GM12878 (cell line): Measurements from ENCODE around the gene NECAB2. TPM values are rescaled to one million over a fixed set of nuclear protein-coding genes. Genes with fewer than 3 reads are reported as not detected.

Source experiments
- ATAC-seq: fragments of 200-7000 bp; cut with Tn5 transposase; 3 replicates; pipeline ENCODE4 v1.9.1; 2020; ENCODE audit warnings: mild to moderate bottlenecking, moderate library complexity
- BruUV-seq: library from RNA; stranded (reverse); fragments of 400-500 nt; replicated peaks from 2 replicates; lab custom pipeline; 2021; lab: Mats Ljungman, UMichigan
- CTCF ChIA-PET: fragments of 300-600 bp; sonication (Branson Sonifier 250); formaldehyde crosslinking; extraction: SDS; loops from one replicate; lab custom pipeline; 2021; ENCODE audit warnings: inconsistent platforms; lab: Yijun Ruan, JAX
- POLR2A ChIA-PET: fragments of 350-600 bp; formaldehyde crosslinking; extraction: SDS; loops from one replicate; lab custom pipeline; 2021; ENCODE audit warnings: inconsistent platforms; lab: Charles Lee
- RAD21 ChIA-PET: fragments of 300-600 bp; sonication (Branson Sonifier 250); formaldehyde crosslinking; loops from one replicate; lab custom pipeline; 2023; ENCODE audit warnings: antibody characterized with exemption; ENCODE audit not compliant: unreplicated experiment; lab: Charles Lee
- SMC1A ChIA-PET: fragments of 300-600 bp; sonication (Branson Sonifier 250); formaldehyde crosslinking; loops from one replicate; lab custom pipeline; 2023; ENCODE audit not compliant: unreplicated experiment, uncharacterized antibody; lab: Charles Lee
- DNase-seq: peaks from one replicate; pipeline ENCODE4 v3.0.0-alpha.2; 2011; ENCODE audit warnings: low read depth, low spot score
- FAIRE-seq: peaks from 3 replicates; lab custom pipeline; 2011; peaks lifted over from hg19 to GRCh38; lab: Jason Lieb, UNC
- H2AFZ ChIP-seq: 2 replicates; pipeline ENCODE4 v1.6.0; 2011; ENCODE audit warnings: low read depth, low read length, control low read depth; ENCODE audit not compliant: control insufficient read depth
- H3K27ac ChIP-seq: 2 replicates; pipeline ENCODE4 v1.5.1; 2011; ENCODE audit warnings: control low read depth; ENCODE audit not compliant: control insufficient read depth, insufficient read depth
- H3K27me3 ChIP-seq, 2 experiments: replicated peaks in 1 of 2; 2 replicates each; pipeline versions ENCODE4 v1.6.0 to v1.6.1; 2011; ENCODE audit warnings: low read length in 1 of 2; ENCODE audit not compliant: control insufficient read depth in 2 of 2, insufficient read depth in 2 of 2
- H3K36me3 ChIP-seq, 2 experiments: 2 replicates each; pipeline ENCODE4 v1.5.1; 2011; ENCODE audit warnings: low read length in 1 of 2; ENCODE audit not compliant: control insufficient read depth in 2 of 2, insufficient read depth in 2 of 2
- H3K4me1 ChIP-seq: 2 replicates; pipeline ENCODE4 v1.6.1; 2011; ENCODE audit warnings: mild to moderate bottlenecking, low read length, moderate library complexity, mixed read lengths; ENCODE audit not compliant: control insufficient read depth, insufficient read depth
- H3K4me2 ChIP-seq: 2 replicates; pipeline ENCODE4 v1.6.0; 2011; ENCODE audit warnings: control low read depth; ENCODE audit not compliant: control insufficient read depth, insufficient read depth
- H3K4me3 ChIP-seq: fragments of 200-600 bp; sonication (generic); 2 replicates; pipeline ENCODE4 v1.5.1; 2016
- H3K79me2 ChIP-seq: 2 replicates; pipeline ENCODE4 v1.6.0; 2011; ENCODE audit warnings: low read length; ENCODE audit not compliant: control insufficient read depth, insufficient read depth
- H3K9ac ChIP-seq: 2 replicates; pipeline ENCODE4 v1.8.0; 2011; ENCODE audit warnings: low read length, control low read depth, mixed read lengths; ENCODE audit not compliant: control insufficient read depth, insufficient read depth
- H3K9me3 ChIP-seq: replicated peaks from 3 replicates; pipeline ENCODE4 v1.5.1; 2011; ENCODE audit warnings: mild to moderate bottlenecking, low read length; ENCODE audit not compliant: control insufficient read depth, insufficient read depth
- H4K20me1 ChIP-seq: 2 replicates; pipeline ENCODE4 v1.6.0; 2011; ENCODE audit not compliant: control insufficient read depth, insufficient read depth
- DPF2 ChIP-seq: fragments of 450-650 bp; IDR thresholded peaks from 2 replicates; pipeline ENCODE4 v1.6.1; 2017; ENCODE audit warnings: mild to moderate bottlenecking
- ESRRA ChIP-seq: IDR thresholded peaks from 2 replicates; pipeline ENCODE4 v1.6.1; 2012; ENCODE audit warnings: mild to moderate bottlenecking, low read length, improper control_type of control experiment
- ETV6 ChIP-seq, 2 experiments: fragments of 450-650 bp in 1 of 2; IDR thresholded peaks in 1 of 2; conservative IDR thresholded peaks in 1 of 2; 2 replicates each; pipeline ENCODE4 v1.6.1; 2014; ENCODE audit warnings: antibody characterized with exemption in 1 of 2, borderline replicate concordance in 1 of 2, low read depth in 1 of 2, mild to moderate bottlenecking in 1 of 2, moderate library complexity in 1 of 2
- KAT2A ChIP-seq: conservative IDR thresholded peaks from 2 replicates; pipeline ENCODE4 v1.6.1; 2011; ENCODE audit warnings: low read depth, low read length; ENCODE audit not compliant: control insufficient read depth
- ZBTB4 ChIP-seq: fragments of 450-650 bp; formaldehyde crosslinking; IDR thresholded peaks from 2 replicates; pipeline ENCODE4 v1.4.0; 2022; ENCODE audit warnings: mild to moderate bottlenecking, moderate library complexity
- WGBS: methylation state at CpG from one replicate; pipeline ENCODE4 v1.1.6; 2016; ENCODE audit warnings: low lambda C conversion rate; ENCODE audit not compliant: insufficient replicate concordance, insufficient coverage; ENCODE audit errors: missing lambda C conversion rate; 5-methylcytosine and 5-hydroxymethylcytosine counted together
- in situ Hi-C: fragments of 300-500 bp; cut with MboI; formaldehyde crosslinking; loops from 9 replicates; pipeline ENCODE4 v1.14.3; 2018; ENCODE audit warnings: mixed read lengths
- intact Hi-C: fragments of 100-400 bp; cut with micrococcal nuclease; formaldehyde crosslinking; loops from one replicate; pipeline ENCODE4 v1.14.2; 2022; ENCODE audit not compliant: unreplicated experiment
- polyA plus RNA-seq, 11 experiments: library from polyadenylated mRNA; depleted of rRNA in 4 of 11; unstranded in 6 of 11; stranded (reverse) in 5 of 11; fragments of >200 nt; fragmentation: Nextera tagmentation in 4 of 11; fragmentation: Illumina TruSeq in 1 of 11; extraction: Ambion mirVana in 4 of 11; extraction: Trizol in 1 of 11; gene quantifications; 1 replicate in 1 of 11; 2 replicates in 10 of 11; pipeline versions ENCODE4 v1.2.1 to v1.2.3, GENCODE V29; 2011 to 2016; ENCODE audit warnings: inconsistent platforms in 2 of 11, missing spikeins in 2 of 11, low read depth in 1 of 11
- total RNA-seq, 4 experiments: library from RNA; depleted of rRNA in 3 of 4; stranded (reverse); fragments of >200 nt in 3 of 4; fragmentation: Illumina TruSeq in 1 of 4; extraction: Trizol in 1 of 4; gene quantifications; 2 replicates each; pipeline versions ENCODE4 v1.2.1 to v1.2.3, GENCODE V29; 2013 to 2021

NECAB2 gene
- total and polyA plus RNA-seq, 10 of the 15 experiments (the other 5 are each of a cell fraction or from before 2014, with no cell fraction given): not detected

GRCh38 chr16:83974475-83974874 is 6.4 kb downstream of the NECAB2 start:
- Histone ChIP-seq H4K20me1 (no peaks in the 10 kb centered on the region), H2AFZ (no peak overlapping the region), H3K4me2 (no peak overlapping the region), H3K79me2 (no peaks in the 10 kb centered on the region), H3K27ac (no peak overlapping the region), H3K9ac (no peak overlapping the region), H3K4me3 (no peak overlapping the region), H3K36me3 (no peaks in the 10 kb centered on the region), H3K27me3 (no peaks in the 10 kb centered on the region), H3K9me3 (no peaks in the 10 kb centered on the region; the same call in 2 of the 3 replicates), H3K4me1 (no peaks in the 10 kb centered on the region)
- POLR2A ChIA-PET: no interaction called here
- WGBS: 18% methylated on average over 7 of the region's 7 CpGs
- CTCF ChIA-PET: no interaction called here
- DNase-seq (no peak), ATAC-seq (no peak), FAIRE-seq (no peak)
- BruUV-seq: no TSS peak
- TF ChIP-seq ZBTB4 (no peak), DPF2 (no peak), ETV6 (conservative IDR thresholded peaks at IDR 0.05 in 1 of 2, IDR thresholded peaks at IDR 0.05 in 1 of 2; ENCODE audit: borderline replicate concordance in 1 of 2, low read depth in 1 of 2) (no peak), KAT2A (no peak), ESRRA (no peak)
- intact Hi-C loops (no loop called here), in situ Hi-C loops (no loop called here)
- RAD21 ChIA-PET: no interaction called here
- SMC1A ChIA-PET: no interaction called here
